HG03108 (cell line): ENCODE measurements around the gene SULT1E1.

Experiments
- ATAC-seq: cut with Tn5 transposase; IDR thresholded peaks from one replicate; pipeline ENCODE4 v1.9.1; 2021; ENCODE audit warnings: moderate library complexity; ENCODE audit not compliant: unreplicated experiment

The SULT1E1 gene

GRCh38 chr4:69800599-69800998 is 59.3 kb downstream of the SULT1E1 start:
- no peak for ATAC-seq

GRCh38 chr4:69799337-69799736 is 60.6 kb downstream of the SULT1E1 start:
- ATAC-seq, result no peak

GRCh38 chr4:69793732-69794131 is 66.2 kb downstream of the SULT1E1 start:
- ATAC-seq, result no peak
